ENCODE measurements around the gene SFI1.

- TF ChIP-seq EZH2phosphoT487 (IDR thresholded peaks at IDR 0.05; ENCODE audit: insufficient read depth, low read depth) (no peak), EZH2 (IDR thresholded peaks at IDR 0.05; ENCODE audit: insufficient read depth, poor library complexity, severe bottlenecking) (no peak)
These were observed 92.8 kb downstream of the SFI1 start for GRCh38 chr22:31588970-31589675.
